ENCODE data around the gene STAC. TPM values are rescaled to one million over a fixed set of nuclear protein-coding genes. Genes with fewer than 3 reads are reported as not detected.
A peak's percentile ranks its signal among the peaks of the same experiment; 100 is the strongest.
"Not testable (repeated sequence)": the region's sequence is repeated elsewhere in the genome, so short reads cannot be mapped to it uniquely, and the experiment has no call there.

STAC gene
- total RNA-seq, 2 donors from 2014 or later = 0.42 to 1.1 TPM

- intact Hi-C loops (cut with DNase I) = no loop called here
- DNase-seq = no peak
- TF ChIP-seq, protein P1, sequence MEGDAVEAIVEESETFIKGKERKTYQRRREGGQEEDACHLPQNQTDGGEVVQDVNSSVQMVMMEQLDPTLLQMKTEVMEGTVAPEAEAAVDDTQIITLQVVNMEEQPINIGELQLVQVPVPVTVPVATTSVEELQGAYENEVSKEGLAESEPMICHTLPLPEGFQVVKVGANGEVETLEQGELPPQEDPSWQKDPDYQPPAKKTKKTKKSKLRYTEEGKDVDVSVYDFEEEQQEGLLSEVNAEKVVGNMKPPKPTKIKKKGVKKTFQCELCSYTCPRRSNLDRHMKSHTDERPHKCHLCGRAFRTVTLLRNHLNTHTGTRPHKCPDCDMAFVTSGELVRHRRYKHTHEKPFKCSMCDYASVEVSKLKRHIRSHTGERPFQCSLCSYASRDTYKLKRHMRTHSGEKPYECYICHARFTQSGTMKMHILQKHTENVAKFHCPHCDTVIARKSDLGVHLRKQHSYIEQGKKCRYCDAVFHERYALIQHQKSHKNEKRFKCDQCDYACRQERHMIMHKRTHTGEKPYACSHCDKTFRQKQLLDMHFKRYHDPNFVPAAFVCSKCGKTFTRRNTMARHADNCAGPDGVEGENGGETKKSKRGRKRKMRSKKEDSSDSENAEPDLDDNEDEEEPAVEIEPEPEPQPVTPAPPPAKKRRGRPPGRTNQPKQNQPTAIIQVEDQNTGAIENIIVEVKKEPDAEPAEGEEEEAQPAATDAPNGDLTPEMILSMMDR (IDR thresholded peaks at IDR 0.05) = no peak
- H3K36me3 ChIP-seq = no peaks in the 10 kb centered on the region
- no peaks in the 10 kb centered on the region for H3K9me3 ChIP-seq
- H3K9ac ChIP-seq (ENCODE audit: low read depth in 2 of 2, low read length in 2 of 2) = no peak overlapping the region
- H3K4me1 ChIP-seq = no peaks in the 10 kb centered on the region
- H3K27me3 ChIP-seq = no peaks in the 10 kb centered on the region
- H3K4me3 ChIP-seq = no peak overlapping the region
- no peak overlapping the region for H3K27ac ChIP-seq
Measured at GRCh38 chr3:36489679-36490425, 109.5 kb downstream of the STAC start.

GRCh38 chr3:36493051-36493450, 112.7 kb downstream of the STAC start:
- no peak overlapping the region for H3K4me3 ChIP-seq
- intact Hi-C loops (cut with DNase I) = no loop called here
- no peak for DNase-seq

DNA sequence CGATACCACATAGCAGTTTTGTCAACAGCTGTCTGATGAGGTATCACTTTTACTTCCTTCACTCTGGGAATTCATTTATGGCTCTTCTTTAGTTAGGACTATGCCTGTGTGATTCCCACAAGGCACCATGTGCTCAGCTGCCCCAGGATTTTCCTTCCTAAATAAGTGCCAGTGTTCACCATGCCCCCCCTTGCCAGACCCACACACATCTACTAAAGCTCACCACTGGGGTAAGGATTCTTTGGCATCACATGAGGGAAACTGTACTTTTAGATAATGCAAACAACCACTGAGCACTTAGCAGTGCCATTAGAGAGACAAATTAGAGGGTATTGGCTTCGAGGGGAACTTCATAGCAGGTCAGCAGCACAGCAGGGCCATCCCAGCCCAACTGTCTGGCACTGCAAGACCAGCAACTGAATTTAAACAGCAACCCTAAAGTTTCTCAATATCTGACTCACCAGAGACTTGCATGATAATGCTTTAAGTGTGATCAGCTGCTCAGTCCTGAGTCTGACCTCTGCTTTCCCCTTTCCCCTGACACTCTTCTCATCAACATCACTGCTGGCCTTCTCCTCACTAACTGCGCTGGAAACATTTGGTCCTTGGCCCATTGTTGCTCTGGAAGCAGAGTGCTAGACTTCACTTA, 114.3 kb downstream of the STAC start:
- Histone ChIP-seq H3K27ac (no peak overlapping the region), H3K9ac (ENCODE audit: low read depth in 2 of 2, low read length in 2 of 2) (no peak overlapping the region), H3K4me1 (no peaks in the 10 kb centered on the region), H3K9me3 (no peaks in the 10 kb centered on the region), H3K27me3 (no peaks in the 10 kb centered on the region), H3K36me3 (no peaks in the 10 kb centered on the region), H3K4me3 (no peak overlapping the region)
- intact Hi-C loops (cut with DNase I) = no loop called here
- TF ChIP-seq, protein P1 (IDR thresholded peaks at IDR 0.05) = no peak
- peak; percentile 20 for DNase-seq

More at GRCh38 chr3:36493051-36493450, 112.7 kb downstream of the STAC start:
- Histone ChIP-seq H3K27me3 (no peaks in the 10 kb centered on the region), H3K4me1 (no peaks in the 10 kb centered on the region), H3K9me3 (no peaks in the 10 kb centered on the region), H3K9ac (ENCODE audit: low read depth in 2 of 2, low read length in 2 of 2) (no peak overlapping the region), H3K27ac (no peak overlapping the region), H3K36me3 (no peaks in the 10 kb centered on the region)
- TF ChIP-seq, protein P1 (IDR thresholded peaks at IDR 0.05) = no peak

- Histone ChIP-seq H3K4me3 (no peak overlapping the region), H3K27me3 (no peaks in the 10 kb centered on the region), H3K4me1 (no peaks in the 10 kb centered on the region), H3K36me3 (no peaks in the 10 kb centered on the region), H3K9me3 (no peaks in the 10 kb centered on the region), H3K27ac (no peak overlapping the region), H3K9ac (ENCODE audit: low read depth in 2 of 2, low read length in 2 of 2) (no peak overlapping the region)
- TF ChIP-seq, protein P1 (IDR thresholded peaks at IDR 0.05) = no peak
- DNase-seq = no peak
- intact Hi-C loops (cut with DNase I) = no loop called here
Measured at GRCh38 chr3:36496684-36497633, 116.7 kb downstream of the STAC start.

DNA sequence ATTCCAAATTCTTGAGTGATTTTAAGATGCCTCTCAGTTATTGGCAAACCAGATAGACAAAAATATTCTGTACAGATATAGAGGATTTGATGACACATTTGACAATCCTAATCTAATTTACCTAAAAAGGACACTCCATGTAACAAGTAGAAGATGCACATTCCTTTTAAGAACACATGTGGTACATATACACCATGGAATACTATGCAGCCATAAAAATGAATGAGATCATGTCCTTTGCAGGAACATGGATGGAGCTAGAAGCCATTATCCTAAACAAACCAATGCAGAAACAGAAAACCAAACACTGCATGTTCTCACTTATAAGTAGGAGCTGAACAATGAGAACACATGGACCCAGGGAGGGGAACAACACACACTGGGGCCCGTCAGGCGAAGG, 119.7 kb downstream of the STAC start:
- H3K9ac ChIP-seq (ENCODE audit: low read depth in 2 of 2, low read length in 2 of 2); H3K4me1 ChIP-seq; DNase-seq; H3K36me3 ChIP-seq; H3K9me3 ChIP-seq; H3K27me3 ChIP-seq; H3K4me3 ChIP-seq; H3K27ac ChIP-seq; intact Hi-C loops (cut with DNase I): not testable (repeated sequence)

Measured in colonic mucosa (tissue), 4 donors.